Activated CD8-positive, alpha-beta T cell treated with anti-CD3 and anti-CD28 coated beads for 36 hours (primary cell): ENCODE measurements around the gene EPB41L5. TPM values are rescaled to one million over a fixed set of nuclear protein-coding genes. Genes with fewer than 3 reads are reported as not detected.
A peak's percentile ranks its signal among the peaks of the same experiment; 100 is the strongest.

ENCODE experiments used
- ATAC-seq: fragments of 200-7000 bp; cut with Tn5 transposase; one replicate; pipeline ENCODE4 v1.10.0; 2021; ENCODE audit warnings: mild to moderate bottlenecking, moderate library complexity
- CTCF ChIA-PET: fragments of 350-600 bp; sonication (Branson Sonifier 250); formaldehyde crosslinking; loops from one replicate; lab custom pipeline; 2021; ENCODE audit warnings: antibody characterized with exemption; lab: Charles Lee
- POLR2A ChIA-PET: fragments of 350-600 bp; sonication (Branson Sonifier 250); formaldehyde crosslinking; loops from one replicate; lab custom pipeline; 2021; ENCODE audit warnings: antibody characterized with exemption; lab: Charles Lee
- DNase-seq: peaks from one replicate; pipeline ENCODE4 v3.0.0-alpha.2; 2020
- H3K27ac Mint-ChIP-seq: one replicate; pipeline ENCODE4 v1.8.0; 2021; ENCODE audit warnings: mild to moderate bottlenecking, mixed read lengths
- H3K27me3 Mint-ChIP-seq: one replicate; pipeline ENCODE4 v1.8.0; 2021; ENCODE audit warnings: mixed read lengths
- H3K36me3 Mint-ChIP-seq: one replicate; pipeline ENCODE4 v1.8.0; 2021; ENCODE audit warnings: low read depth, mixed read lengths
- H3K4me1 Mint-ChIP-seq: one replicate; pipeline ENCODE4 v1.8.0; 2021; ENCODE audit warnings: low read depth, mixed read lengths
- H3K4me3 Mint-ChIP-seq: one replicate; pipeline ENCODE4 v1.8.0; 2021; ENCODE audit warnings: mild to moderate bottlenecking, moderate library complexity, mixed read lengths
- H3K9me3 Mint-ChIP-seq: one replicate; pipeline ENCODE4 v1.8.0; 2021; ENCODE audit warnings: mixed read lengths
- intact Hi-C: fragments of 100-400 bp; cut with micrococcal nuclease; formaldehyde crosslinking; loops from one replicate; pipeline ENCODE4 v1.10.0; 2022
- total RNA-seq, 2 experiments: library from RNA; stranded (reverse); gene quantifications; one replicate each; pipeline ENCODE4 v1.2.3, GENCODE V29; 2021
- TF ChIP-seq, protein P1 (sequence below): fragments of 200-600 bp; IDR thresholded peaks from one replicate; pipeline ENCODE4 v1.8.0; 2022; ENCODE audit warnings: antibody characterized with exemption, mild to moderate bottlenecking

The EPB41L5 gene
- total RNA-seq, 2 experiments from 2014 or later = 3.9 TPM

DNA sequence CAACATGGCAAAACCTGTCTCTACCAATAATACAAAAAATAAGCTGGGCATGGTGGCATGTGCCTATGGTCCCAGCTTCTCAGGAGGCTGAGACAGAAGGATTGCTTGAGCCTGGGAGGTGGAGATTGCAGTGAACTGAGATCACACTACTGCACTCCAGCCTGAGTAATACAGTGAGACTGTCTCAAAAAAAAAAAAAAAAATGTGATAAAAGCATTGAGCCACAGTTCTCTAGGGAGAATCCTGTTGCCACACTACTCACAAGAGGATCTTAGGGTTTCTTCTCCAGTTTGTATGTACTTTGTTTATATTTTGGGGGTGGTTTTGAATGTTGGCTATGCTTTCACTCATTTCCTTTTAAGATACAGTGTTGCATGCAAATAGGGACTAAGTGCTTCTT is 148.3 kb downstream of the EPB41L5 start:
- H3K36me3 Mint-ChIP-seq = peaks cover 7% of the 10 kb centered on the region
- no peaks in the 10 kb centered on the region for H3K9me3 Mint-ChIP-seq
- H3K4me1 Mint-ChIP-seq = no peaks in the 10 kb centered on the region
- no peak for ATAC-seq
- intact Hi-C loops = no loop called here
- H3K27ac Mint-ChIP-seq = no peak overlapping the region
- POLR2A ChIA-PET = no interaction called here
- TF ChIP-seq, protein P1, sequence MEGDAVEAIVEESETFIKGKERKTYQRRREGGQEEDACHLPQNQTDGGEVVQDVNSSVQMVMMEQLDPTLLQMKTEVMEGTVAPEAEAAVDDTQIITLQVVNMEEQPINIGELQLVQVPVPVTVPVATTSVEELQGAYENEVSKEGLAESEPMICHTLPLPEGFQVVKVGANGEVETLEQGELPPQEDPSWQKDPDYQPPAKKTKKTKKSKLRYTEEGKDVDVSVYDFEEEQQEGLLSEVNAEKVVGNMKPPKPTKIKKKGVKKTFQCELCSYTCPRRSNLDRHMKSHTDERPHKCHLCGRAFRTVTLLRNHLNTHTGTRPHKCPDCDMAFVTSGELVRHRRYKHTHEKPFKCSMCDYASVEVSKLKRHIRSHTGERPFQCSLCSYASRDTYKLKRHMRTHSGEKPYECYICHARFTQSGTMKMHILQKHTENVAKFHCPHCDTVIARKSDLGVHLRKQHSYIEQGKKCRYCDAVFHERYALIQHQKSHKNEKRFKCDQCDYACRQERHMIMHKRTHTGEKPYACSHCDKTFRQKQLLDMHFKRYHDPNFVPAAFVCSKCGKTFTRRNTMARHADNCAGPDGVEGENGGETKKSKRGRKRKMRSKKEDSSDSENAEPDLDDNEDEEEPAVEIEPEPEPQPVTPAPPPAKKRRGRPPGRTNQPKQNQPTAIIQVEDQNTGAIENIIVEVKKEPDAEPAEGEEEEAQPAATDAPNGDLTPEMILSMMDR = no peak
- CTCF ChIA-PET = interaction anchor here (0.7 to 1.2 kb wide), 2 partner anchors 10 to 13 kb away, joined by 3 to 4 read pairs; no protein-coding TSS in a partner anchor
- H3K27me3 Mint-ChIP-seq = no peaks in the 10 kb centered on the region
- H3K4me3 Mint-ChIP-seq = no peak overlapping the region
- DNase-seq = no peak

DNA sequence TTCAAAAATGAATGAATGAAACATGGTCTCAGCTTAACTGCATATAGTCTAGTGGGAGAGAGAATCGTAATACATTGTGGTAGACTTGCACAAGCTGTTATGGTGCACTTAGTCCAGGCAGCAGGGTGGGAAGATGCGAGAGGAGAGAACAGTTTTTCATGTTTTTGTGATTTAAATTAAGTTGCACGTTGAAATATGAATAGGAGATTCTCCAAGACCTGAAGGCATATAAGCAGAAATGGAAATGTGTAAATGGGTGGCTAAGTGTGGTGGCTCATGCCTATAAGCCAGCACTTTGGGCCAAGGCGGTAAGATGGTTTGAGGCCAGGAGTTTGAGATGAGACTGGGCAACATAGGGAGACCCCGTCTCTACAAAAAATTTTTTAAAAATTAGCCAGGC is 149.8 kb downstream of the EPB41L5 start:
- CTCF ChIA-PET = interaction anchor here (2.1 kb wide), 1 partner anchor 13 kb away, joined by 18 read pairs; no protein-coding TSS in a partner anchor
- H3K27ac Mint-ChIP-seq = no peak overlapping the region
- no peak for ATAC-seq
- H3K27me3 Mint-ChIP-seq = no peaks in the 10 kb centered on the region
- H3K9me3 Mint-ChIP-seq = no peaks in the 10 kb centered on the region
- TF ChIP-seq, protein P1 = no peak
- H3K4me1 Mint-ChIP-seq = no peaks in the 10 kb centered on the region
- DNase-seq = no peak
- no peak overlapping the region for H3K4me3 Mint-ChIP-seq
- intact Hi-C loops = no loop called here
- POLR2A ChIA-PET = no interaction called here
- no peaks in the 10 kb centered on the region for H3K36me3 Mint-ChIP-seq

DNA sequence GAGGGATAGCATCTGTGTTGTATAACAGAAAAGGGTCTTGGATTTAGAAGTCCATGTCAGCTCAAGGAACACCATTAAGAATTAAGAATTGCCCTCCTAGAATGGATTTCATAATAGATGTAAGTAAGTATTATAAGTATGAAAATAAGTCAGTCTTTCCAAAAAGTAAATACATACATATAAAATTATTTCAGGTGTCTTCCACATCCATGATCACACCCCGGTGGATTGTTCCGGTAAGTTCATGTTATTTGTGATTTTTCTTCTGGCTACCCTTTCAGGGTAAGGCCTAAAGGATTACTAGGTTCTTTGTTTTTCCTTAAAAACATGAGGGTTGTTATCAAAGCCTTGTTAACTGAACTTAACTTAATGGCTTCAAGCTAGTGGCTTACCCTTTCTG is 154.4 kb downstream of the EPB41L5 start:
- no peak overlapping the region for H3K4me3 Mint-ChIP-seq
- H3K9me3 Mint-ChIP-seq = no peaks in the 10 kb centered on the region
- ChIA-PET CTCF (interaction anchor here (0.9 to 1.3 kb wide), 2 partner anchors 8 to 526 kb away, joined by 3 read pairs; no protein-coding TSS in a partner anchor), POLR2A (no interaction called here)
- ATAC-seq = no peak
- no peak for DNase-seq
- no peaks in the 10 kb centered on the region for H3K4me1 Mint-ChIP-seq
- H3K27me3 Mint-ChIP-seq = no peaks in the 10 kb centered on the region
- H3K36me3 Mint-ChIP-seq = peaks cover 8% of the 10 kb centered on the region
- intact Hi-C loops = no loop called here
- H3K27ac Mint-ChIP-seq = no peak overlapping the region
- TF ChIP-seq, protein P1 = no peak

DNA sequence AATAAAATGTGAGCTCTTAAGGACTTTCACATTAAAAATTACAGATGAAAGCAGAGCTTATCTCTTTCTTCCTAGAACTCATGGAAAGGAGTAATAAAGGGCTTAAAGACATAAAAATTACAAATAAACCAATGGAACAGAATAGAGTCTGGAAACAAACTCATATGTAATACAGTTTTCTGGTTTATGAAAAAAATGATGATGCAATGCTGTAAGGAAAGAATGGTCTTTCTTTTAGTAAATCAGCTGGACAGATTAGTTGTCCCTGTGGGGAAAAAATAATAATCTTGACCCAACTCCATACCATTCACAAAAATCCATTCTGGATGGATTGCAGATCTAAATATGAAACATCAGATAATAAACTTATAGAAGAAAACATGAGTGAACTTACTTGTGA is 156.1 kb downstream of the EPB41L5 start:
- ChIA-PET CTCF (interaction anchor here (0.9 to 9.0 kb wide), 2 partner anchors 60 to 416 kb away, joined by 3 to 135 read pairs; no protein-coding TSS in a partner anchor), POLR2A (no interaction called here)
- intact Hi-C loops = no loop called here
- ATAC-seq (no peak), DNase-seq (no peak)
- no peaks in the 10 kb centered on the region for H3K27me3 Mint-ChIP-seq
- no peak overlapping the region for H3K27ac Mint-ChIP-seq
- peaks cover 8% of the 10 kb centered on the region for H3K36me3 Mint-ChIP-seq
- no peaks in the 10 kb centered on the region for H3K4me1 Mint-ChIP-seq
- H3K4me3 Mint-ChIP-seq = no peak overlapping the region
- TF ChIP-seq, protein P1 = no peak
- H3K9me3 Mint-ChIP-seq = no peaks in the 10 kb centered on the region

DNA sequence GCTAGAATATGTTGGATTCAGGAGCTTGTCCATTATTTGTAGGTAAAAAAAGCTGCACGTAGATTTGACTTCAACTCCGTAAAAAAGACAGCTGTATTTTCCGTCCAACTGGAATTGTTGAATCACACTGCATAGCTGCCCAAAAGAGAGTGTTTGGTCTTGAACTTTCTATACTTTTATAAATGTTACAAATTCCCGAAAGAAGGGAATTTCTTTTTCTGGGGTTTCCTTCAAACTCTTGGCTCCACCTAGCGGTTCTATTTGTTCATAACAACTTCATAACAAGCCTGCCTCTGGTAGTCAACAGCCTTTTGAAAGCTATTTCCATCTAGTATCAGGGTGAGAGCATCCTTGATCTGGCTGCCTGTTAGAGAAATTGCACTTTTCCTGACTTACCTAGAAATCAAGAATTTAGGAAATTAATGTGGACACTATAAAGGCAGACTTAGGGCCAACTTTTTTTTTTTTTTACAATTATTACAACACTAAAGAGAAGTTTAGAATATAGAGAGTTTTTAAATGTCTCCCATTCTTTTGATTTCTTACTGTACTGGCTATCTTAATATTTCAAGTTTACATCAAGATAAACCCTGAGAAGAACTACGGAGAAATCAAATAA is 162.2 kb downstream of the EPB41L5 start:
- TF ChIP-seq, protein P1 = peak; percentile 93
- H3K9me3 Mint-ChIP-seq = no peaks in the 10 kb centered on the region
- no peak for DNase-seq
- peak overlapping the region; percentile 69 for H3K27ac Mint-ChIP-seq
- intact Hi-C loops = loop anchor here (1.0 to 5.0 kb wide), 2 partner anchors 163 to 422 kb away; partner anchors contain the start of gene EPB41L5
- H3K27me3 Mint-ChIP-seq = no peaks in the 10 kb centered on the region
- ChIA-PET CTCF (interaction anchor here (0.6 to 9.0 kb wide), 98 partner anchors 9 to 694 kb away, joined by 3 to 135 read pairs (median 4); partner anchors contain the start of genes EPB41L5, PTPN4, RALB and TMEM177), POLR2A (interaction anchor here (3.6 kb wide), 1 partner anchor 57 kb away, joined by 13 read pairs; no protein-coding TSS in a partner anchor)
- no peak overlapping the region for H3K4me3 Mint-ChIP-seq
- H3K36me3 Mint-ChIP-seq = no peaks in the 10 kb centered on the region
- peaks cover 44% of the 10 kb centered on the region for H3K4me1 Mint-ChIP-seq
- no peak for ATAC-seq
